Spleen (tissue), 7 donors: Measurements from ENCODE around the gene IFT81.

Source experiments
- CTCF ChIP-seq, 11 experiments: fragments of 200-600 bp in 7 of 11; fragments of 450-650 bp in 4 of 11; sonication (generic) in 4 of 11; IDR thresholded peaks in 8 of 11; conservative IDR thresholded peaks in 3 of 11; 1 replicate in 7 of 11; 2 replicates in 4 of 11; pipeline versions ENCODE4 v1.4.0 to v1.8.0; 2016 to 2021; ENCODE audit warnings: antibody characterized with exemption in 11 of 11, inconsistent platforms in 4 of 11, mild to moderate bottlenecking in 1 of 11
- POLR2AphosphoS5 ChIP-seq, 3 donors: sonication (generic); formaldehyde crosslinking; IDR thresholded peaks; one replicate each; pipeline ENCODE4 v1.5.1; 2017; ENCODE audit warnings: antibody characterized with exemption in 3 of 3
- donor health status: DM: no; HTN: no; CAD: no; lungs with moderate emphysema.
- donor health status: DM: no; HTN: no; CAD: no.
- donor health status: DM: no; HTN: no; CAD: no.

- TF ChIP-seq CTCF (IDR thresholded peaks at IDR 0.05 in 8 of 11, conservative IDR thresholded peaks at IDR 0.05 in 3 of 11) (no peak), POLR2AphosphoS5 (IDR thresholded peaks at IDR 0.05) (no peak)
Observed at GRCh38 chr12:110222433-110222832, 98.3 kb downstream of the IFT81 start.
